HG02884 (cell line): ENCODE results near the gene RFX2.
A peak's percentile ranks its signal among the peaks of the same experiment; 100 is the strongest.
"Not testable (repeated sequence)": the region's sequence is repeated elsewhere in the genome, so short reads cannot be mapped to it uniquely, and the experiment has no call there.

Source experiments
- ATAC-seq: cut with Tn5 transposase; IDR thresholded peaks from one replicate; pipeline ENCODE4 v1.9.1; 2021; ENCODE audit warnings: mild to moderate bottlenecking, moderate library complexity; ENCODE audit not compliant: unreplicated experiment

RFX2 gene

DNA sequence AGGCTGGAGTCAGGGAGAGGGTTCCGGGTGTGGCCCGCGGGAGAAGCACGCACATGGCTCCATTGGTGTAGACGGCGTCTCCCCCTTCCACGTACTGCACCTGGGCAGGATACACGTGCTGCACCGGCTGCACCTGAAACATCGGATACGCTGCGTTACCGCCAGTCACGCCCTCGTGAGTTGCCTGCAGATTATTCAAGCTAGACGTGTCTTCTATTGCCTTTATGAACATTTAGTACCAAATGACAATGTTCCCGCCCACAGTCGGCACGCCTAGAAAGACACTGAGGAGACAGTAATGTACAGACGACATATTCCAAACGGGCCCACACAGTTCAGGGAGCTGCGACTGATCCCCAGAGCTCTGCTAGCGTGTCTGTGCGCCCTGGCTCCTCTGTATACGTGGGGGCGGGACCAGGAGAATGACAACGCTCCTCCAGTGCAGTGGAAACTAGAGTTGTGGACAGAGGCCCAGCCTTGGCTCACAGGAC, 68.3 kb downstream of the RFX2 start:
- no peak for ATAC-seq

DNA sequence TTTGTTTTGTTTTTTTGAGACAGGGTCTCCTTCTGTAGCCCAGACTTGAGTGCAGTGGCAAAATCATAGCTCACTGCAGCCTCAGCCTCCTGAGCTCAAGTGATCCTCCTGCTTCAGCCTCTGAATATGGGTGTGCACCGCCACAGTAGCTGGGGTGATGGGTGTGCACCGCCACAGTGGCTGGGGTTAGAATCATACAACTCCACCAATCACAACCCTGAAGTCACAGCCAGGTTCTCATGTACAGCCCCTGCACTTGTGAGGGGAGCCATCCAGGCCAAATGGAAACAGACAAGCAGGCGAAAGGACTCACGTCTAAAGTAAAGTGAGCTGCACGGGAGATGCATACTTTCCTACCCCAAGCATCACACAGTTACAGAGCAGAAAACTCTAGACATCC, 69.2 kb downstream of the RFX2 start:
- no peak for ATAC-seq

DNA sequence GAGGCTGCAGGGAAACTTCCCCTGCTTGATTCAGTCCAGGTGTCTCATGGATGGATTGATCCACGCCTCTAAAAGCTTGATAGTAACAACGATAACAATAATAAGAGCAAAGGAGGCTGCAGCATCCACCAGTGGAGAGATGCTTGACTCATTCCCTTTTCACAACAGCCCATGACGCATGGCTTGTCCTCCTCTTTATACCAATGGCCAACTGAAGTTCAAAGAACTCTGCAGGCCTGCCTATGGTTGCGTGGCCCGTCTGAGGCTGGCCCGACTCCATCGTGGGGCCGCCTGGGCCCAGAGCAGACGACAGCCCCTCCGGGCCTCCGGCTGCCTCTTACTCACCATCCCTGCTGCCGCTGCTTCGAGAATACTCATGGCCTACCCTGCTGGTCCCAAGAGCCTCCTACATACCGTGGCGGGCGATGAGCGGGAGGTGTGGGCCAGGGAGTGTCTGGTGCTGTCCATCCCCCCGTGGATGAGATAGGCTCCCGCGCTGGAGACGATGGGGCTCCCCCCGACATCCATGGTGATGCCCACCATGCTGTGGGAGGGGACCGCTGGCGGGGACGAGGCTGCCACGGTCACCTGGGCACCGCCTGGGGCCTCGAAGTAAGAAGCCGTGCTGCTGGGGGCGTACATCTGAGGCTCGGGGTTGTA, 70.6 kb downstream of the RFX2 start:
- ATAC-seq = no peak

DNA sequence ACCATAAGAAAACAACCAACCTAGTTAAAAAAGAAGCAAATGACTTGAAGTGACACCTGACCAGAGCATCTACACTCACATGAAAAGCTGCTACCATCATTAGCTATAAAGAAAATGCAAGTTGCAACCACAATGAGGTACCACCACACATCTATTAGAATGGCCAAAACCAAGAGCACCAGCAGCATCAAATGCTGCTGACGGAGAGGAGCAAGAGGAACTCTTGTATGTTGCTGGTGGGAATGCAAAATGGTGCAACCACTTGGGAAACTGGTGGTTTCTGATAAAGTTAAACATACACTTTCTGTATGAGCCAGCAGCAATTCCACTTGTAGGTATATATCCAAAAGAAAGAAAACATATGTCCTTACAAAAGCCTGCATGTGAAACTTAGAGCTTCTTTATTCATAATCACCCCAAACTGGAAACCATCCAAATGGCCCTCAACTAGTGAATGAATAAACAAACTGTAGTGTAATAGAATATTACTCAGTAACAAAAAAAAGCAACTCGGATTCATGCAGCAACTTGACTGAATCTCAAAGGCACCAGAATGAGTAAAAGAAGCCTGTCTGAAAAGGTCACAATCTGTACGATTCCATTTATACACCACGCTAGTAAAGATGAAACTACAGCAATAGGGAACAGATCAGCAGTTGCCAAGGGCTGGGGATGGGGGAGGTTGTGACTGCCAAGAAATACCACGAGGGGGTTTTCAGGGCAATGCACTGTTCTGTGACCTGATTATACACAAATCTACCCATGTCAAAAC, 71.5 kb downstream of the RFX2 start:
- peak; percentile 48 for ATAC-seq

DNA sequence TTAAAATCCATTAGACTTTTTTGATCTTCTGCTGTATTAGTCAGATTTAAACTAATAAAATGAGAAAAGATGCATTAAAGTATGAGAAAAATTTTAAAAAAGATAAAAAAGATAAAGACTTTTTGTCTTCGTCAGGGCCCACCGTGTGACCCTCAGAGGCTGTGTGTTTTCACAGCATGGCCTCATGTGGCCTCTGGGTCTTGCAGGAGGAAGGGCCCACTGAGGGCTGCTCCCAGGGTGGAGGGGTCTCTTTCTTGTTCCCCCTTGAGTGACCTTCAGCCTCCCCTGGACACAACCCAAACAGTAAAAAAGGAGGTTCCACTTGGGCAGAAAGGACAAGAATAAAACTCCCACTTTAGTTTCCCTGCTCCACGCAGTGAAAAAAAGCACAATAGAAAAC, 75.3 kb downstream of the RFX2 start:
- no peak for ATAC-seq

DNA sequence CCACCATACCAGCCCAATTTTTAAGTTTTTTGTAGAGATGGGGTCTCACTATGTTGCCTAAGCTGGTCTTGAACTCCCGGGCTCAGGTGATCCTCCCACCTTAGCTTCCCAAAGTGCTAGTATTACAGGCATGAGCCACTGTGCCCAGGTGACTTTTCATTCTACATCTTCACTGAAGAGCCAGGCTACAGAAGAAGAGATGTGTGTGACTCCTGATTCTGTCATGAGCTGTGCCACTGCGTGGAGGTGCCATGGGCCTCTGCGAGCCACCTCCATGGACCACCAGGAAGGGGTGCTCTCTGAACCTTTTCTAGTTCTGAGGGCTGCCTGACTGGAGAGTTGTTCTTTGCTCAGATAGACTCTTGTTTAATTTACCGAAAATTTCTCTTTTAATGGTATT, 75.8 kb downstream of the RFX2 start:
- ATAC-seq = no peak

DNA sequence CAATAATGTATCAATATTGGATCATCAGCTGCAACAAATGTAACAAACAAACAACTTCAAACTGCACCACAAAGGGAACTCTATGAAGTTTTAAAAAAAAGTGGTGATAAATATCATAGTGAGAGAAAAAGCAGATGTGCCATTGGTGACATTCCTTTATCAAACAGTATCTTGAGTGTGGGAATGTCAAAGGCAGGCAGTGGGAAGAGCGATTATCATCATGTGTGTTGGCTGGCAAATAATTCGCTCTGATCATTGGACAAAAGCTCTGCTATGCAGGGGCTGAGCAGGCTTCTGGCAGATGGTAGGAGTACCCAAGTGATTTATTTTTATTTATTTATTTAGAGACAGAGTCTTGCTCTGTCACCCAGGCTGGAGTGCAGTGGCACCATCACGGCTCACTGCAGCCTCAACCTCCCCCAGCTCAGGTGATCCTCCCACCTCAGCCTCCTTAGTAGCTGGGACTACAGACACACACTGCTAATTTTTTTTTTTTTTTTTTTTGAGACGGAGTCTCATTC, 76.5 kb downstream of the RFX2 start:
- ATAC-seq = no peak

DNA sequence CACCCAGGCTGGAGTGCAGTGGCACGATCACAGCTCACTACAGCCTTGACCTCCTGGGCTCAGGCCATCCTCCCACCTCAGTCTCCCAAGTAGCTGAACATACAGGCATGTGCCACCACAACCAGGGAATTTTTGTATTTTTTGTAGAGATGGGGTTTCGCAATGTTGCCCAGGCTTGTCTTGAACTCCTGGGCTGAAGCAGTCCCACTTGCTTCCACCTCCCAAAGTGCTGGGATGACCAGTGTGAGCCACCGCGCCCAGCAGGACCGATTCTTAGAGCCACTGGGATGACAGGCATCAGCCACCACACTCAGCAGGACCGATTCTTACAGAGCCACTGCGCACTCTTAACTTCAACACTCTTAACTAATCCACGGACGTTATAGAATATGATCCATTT, 77.5 kb downstream of the RFX2 start:
- no peak for ATAC-seq

DNA sequence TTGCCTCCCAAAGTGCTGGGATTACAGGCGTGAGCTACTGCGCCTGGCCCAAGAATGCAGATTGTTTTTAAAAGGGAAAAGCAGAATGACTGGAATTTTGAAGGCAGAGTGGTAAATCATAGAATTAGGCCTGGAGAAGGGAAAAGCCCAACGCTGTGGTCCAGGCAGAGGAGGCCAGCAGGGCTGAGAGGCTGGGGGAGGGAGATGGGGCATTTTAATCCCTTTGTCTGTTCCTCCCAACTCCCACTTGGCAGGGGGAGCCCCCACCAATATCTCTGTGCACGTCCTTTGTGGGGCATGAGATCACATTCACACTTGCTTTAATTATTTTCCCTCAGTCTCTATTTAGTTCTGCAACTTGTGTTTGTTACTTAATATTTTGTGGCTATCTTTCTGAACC, 77.9 kb downstream of the RFX2 start:
- no peak for ATAC-seq

DNA sequence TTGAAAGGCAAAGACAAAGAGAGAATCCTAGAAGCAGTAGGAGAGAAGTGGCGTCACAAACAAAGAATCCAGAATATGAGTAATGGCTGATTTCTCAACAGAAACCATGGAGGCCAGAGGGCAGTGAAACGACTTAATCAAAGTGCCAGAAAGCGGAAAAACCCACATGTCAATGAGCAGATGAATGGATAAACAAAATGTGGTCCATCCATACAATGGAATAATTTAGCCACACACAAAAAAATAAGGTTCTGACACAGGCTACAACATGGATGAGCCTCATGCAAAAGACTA, 80.1 kb downstream of the RFX2 start:
- ATAC-seq = no peak

DNA sequence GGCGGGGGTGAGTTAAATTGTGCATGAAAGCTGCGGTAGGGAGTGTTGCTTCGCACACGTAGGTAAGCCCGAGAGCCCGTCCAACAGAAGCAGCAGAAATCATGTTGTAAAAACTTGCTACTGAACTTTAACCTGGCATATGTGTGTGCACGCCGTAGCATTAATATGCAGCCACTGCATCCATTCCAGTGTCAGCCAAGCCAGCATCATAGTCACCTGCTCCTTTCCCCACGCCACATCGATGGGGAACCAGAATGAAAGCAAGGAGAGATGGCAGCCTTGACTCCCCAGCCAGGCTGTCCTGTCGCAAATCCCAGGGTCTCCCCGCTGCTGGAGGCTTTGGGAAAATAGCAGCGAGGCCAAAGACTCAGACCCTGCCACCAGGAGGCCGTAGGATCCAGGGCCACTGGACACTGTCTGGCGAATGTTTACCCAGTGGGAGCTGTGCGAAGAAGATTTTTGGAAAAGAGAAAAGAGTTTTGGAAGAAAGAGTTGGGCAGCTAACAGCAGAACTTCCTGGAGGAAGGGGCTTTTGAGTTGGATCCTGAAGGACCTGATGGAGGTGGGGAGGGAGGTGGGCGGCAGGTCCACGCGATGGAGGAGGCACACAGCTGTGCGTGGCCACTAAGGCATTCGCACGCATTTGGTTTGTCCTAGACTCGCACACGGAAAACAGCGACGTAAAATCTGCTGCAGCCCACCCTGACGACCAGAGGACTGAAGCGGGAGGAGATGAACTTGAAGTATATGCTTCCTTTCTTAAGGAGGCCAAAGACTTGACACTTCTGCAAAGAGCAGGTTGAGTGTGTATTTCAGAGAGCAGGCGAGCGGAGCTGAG, 83.7 kb downstream of the RFX2 start:
- no peak for ATAC-seq

DNA sequence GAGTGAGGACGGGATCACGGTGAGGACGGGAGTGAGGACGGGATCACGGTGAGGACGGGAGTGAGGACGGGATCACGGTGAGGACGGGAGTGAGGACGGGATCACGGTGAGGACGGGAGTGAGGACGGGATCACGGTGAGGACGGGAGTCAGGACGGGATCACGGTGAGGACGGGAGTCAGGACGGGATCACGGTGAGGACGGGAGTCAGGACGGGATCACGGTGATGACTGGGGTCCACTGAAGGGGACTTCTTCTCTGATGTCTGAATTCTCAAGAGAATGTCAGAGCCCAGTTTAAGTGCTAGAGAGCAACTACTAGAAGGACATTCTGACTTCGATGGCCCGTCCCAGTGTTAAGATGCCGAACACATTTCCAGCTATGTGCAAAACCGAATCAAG, 85.5 kb downstream of the RFX2 start:
- ATAC-seq = not testable (repeated sequence)

DNA sequence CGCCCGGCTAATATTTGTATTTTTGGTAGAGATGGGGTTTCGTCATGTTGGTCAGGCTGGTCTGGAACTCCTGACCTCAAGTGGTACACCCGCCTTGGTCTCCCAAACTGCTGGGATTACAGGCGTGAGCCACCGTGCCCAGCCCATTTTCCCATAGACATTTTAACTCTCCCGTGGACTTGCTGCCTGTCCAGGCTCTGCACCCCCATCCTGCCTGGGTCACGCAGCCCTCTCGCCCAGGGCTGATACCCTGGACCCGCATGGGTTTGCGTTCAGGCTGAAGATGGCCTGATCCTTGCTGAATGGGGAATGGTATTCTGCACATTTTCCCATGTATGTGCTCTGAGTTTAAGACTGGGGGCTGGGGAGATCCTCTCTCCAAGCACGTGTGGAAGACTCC, 86.4 kb downstream of the RFX2 start:
- no peak for ATAC-seq

DNA sequence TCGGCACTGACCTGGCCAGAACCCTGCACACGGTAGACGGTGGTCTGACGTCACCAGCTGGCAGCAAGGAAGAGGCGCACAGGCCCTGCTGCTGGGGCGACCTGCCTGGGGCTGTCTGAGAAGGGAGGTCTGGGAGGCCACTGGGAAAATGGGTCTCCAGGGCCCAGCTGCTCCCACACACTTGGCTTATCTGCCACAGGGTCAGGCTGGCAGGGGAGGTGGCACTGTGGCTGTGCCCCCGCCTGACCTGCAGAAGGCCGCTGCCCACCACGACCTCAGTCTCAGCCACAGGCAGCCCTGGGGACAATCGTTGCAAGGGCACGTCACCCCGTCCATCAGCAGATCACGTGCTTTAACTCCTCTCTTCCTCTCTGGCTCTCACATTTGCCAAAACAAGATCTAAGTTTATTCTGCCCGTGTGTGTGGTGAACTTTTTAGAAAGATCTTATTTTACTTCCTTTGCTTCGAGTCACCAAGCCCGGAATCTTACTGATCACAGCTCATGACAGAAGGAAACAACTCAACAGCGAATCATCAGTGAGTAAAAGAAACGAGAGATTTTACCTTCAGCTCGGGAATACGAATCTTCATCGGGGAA, 87.1 kb downstream of the RFX2 start:
- ATAC-seq = no peak

DNA sequence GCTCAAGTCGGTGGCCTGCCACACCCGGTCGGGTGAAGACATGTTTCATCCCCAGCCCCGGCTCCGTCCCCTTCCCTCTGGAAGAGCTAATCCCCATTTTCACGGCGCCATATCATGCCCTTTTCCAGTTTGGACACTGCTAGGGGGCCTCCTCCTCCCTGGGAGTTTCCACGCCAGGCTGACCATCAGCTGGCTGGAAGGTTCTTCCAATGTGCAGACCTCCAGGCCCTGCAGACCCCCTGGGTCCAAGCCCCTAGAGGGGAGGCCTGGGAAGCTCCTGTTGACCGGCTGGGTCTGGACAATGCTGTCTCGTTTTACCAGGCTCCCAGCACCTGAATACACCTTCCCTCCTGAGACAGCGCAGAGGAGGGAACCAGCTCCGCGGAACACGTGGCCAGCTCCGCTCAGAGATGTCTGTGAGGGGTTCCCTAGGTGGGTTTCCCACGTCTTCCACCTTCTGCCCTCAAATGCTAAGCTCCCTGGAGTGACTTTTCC, 87.7 kb downstream of the RFX2 start:
- ATAC-seq = no peak

DNA sequence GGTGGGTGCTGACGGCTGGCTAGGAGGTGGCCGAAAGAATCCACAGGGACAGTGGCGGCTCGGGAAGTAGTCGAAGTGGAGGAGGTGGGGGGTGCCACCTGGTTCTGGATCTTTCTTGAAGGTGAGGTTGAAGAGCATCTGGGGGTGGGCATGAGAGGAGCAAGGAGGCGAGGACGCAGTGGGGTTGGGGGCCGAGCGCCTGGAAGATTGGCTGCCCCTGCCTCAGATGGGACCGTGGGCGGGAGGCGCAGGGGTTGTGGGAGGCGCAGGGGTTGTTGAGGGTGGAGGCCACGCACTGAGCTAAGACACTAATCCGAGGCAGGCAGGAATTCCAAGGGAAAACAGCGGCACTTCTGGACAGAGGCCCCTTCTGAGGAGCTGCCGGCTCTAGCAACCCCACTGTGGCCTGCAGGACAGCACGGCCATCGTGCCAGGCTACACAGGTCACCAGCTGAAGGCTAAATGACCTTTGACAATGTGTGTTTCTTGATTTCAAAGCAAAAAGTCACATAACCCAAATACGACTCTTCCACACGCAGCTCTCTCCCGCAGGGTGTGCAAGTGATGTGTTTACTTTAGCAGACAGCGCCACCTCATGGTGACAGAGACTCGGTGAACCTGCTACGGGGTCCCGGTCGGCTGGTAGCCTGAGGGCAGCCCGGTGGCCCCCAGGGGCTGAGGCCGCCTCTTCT, 88.3 kb downstream of the RFX2 start:
- no peak for ATAC-seq

DNA sequence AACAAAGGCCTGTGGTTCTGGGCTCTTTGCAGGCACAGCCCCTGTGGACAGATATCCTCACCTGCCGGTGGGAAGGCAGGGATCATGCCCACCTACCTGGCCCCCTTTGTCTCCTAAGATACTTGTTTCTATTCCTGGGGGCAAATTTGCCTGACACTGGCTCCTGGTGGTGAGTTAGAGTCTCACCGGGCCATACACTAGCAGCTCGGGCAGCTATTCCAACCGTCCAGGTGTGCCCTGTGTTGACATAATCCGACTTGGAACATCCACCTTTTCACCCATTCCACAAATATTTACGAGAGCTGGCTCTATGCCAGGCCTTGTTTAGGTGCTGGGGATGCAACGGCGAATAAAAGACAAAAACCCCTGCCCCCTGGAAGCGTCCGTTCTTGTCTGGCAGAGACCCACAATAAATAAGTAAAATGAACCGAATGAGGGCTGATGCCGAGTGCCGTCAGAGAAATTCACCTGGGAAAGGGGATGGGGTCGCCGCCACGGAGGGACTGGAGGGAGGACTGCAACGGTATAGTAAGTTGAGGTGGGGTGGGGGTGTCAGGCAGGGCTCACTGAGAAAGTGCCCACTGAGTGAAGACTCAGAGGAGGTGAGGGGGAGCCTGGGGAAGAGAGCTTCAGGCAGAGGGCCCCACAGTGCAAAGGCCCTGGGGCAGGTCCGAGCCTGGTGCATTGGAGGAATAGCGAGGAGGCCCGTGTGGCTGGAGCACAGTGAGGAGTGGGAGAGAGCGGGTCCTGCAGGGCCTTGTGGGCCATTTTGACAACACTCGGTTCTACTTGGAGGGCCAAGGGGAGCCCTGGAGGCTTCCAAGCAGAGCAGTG, 89.1 kb downstream of the RFX2 start:
- ATAC-seq = no peak

DNA sequence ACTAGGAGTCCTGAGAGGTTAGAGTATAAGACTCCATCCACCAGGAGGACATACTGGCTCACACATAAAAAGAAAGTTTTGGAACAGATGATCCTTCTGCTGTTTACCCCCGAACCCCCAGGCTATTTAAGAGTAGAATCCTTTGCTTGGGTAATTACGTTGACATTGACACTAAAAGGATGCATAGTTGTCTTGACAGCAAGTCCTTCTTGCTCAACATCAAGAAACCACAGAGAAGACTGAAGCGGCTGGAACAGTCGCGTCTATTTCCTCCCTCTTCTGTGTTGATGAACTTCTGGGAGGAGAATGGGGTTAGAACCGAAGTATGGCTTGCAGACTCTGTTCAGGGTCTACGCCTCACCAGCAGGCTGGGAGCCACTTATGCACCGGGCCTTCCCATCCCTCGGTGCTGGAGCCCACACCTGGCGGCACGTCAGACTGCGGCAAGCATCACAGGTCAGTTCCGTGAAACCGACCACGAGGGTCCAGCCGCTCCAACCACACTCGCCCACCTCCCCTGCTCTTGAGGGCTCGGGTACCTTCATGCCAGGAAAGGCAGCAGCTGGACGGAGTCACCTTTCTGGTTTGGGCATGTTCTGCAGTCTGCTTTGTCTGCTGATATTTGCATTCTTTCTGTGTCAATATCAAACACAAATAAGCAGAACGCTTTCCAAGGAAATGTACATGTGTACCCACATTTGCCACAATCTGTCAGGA, 90.0 kb downstream of the RFX2 start:
- no peak for ATAC-seq

DNA sequence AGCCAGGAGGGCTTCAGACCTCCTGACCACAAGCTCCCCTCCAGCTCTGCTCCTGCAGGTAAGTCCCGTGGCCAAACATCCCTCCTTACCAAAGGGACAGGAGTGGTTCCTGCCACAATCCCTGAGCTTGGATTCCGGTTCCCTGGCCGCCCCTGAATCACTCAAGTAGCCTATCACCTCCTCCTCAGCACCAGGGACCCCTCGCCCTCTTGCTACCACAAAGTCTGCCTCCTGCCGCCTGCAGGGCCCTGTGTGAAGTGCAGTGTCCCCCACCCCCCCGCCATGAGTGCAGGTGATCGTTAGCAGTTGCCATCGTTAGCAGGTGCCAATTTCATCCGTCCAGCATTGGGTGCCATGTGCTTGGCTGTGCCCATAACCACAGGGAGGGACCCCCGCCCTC, 91.5 kb downstream of the RFX2 start:
- ATAC-seq = no peak
